HL-60 (cell line): Measurements from ENCODE around the gene ANKRD49.

Experiments
- GABPA ChIP-seq: IDR thresholded peaks from 2 replicates; pipeline ENCODE4 v1.6.1; 2012; ENCODE audit warnings: low read depth
- TF ChIP-seq, protein P1 (sequence below): IDR thresholded peaks from one replicate; pipeline ENCODE4 v1.5.1; 2011; ENCODE audit warnings: low read length, control low read depth, inconsistent platforms; ENCODE audit not compliant: insufficient read depth

DNA sequence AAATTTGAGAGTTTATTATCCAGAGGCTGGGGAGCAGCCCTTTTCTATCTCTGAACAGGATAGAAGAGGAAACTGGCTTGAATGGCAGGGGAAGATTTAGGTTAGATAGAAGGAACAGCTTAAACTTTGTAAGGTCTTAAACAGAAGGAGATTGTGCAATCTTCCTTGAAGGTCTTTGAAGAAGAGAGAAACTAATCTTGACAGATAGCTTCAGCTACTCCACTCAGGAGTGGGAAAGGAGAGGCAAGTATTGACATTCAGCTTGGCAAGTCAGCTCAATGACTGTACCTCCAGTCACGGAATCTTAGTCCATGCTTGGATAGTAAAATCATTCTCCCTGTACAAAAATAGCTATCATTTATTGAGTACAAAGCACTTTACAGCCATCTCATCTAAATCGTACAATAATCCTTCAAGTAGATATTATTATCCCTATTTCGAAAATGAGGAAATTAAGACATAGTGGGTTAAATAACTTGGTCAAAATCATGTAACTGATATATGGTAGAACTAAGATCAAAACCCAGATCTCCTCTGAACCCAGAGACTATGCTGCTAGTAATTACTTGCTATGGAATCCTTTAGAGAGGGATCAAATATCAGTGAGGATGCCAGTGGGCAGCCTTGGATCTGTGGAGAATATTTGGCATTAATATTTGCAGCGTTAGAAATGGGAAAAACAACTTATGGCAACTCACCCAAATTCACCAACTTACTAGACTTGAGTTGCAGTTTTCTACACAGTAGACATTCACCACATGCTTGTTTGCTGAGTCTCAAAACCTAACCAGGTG is 33.1 kb downstream of the ANKRD49 start:
- TF ChIP-seq, protein P1, sequence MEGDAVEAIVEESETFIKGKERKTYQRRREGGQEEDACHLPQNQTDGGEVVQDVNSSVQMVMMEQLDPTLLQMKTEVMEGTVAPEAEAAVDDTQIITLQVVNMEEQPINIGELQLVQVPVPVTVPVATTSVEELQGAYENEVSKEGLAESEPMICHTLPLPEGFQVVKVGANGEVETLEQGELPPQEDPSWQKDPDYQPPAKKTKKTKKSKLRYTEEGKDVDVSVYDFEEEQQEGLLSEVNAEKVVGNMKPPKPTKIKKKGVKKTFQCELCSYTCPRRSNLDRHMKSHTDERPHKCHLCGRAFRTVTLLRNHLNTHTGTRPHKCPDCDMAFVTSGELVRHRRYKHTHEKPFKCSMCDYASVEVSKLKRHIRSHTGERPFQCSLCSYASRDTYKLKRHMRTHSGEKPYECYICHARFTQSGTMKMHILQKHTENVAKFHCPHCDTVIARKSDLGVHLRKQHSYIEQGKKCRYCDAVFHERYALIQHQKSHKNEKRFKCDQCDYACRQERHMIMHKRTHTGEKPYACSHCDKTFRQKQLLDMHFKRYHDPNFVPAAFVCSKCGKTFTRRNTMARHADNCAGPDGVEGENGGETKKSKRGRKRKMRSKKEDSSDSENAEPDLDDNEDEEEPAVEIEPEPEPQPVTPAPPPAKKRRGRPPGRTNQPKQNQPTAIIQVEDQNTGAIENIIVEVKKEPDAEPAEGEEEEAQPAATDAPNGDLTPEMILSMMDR = no peak
- TF ChIP-seq GABPA = no peak
